Body of pancreas (tissue), 4 donors: ENCODE data around the gene PPP1R9B.

Source experiments
- CTCF ChIP-seq, 7 experiments: fragments of 450-650 bp in 4 of 7; fragments of 200-600 bp in 3 of 7; sonication (generic) in 3 of 7; IDR thresholded peaks; one replicate each; pipeline ENCODE4 v1.5.1; 2016 to 2019; ENCODE audit warnings: antibody characterized with exemption in 7 of 7
- POLR2A ChIP-seq, 3 donors: fragments of 450-650 bp; IDR thresholded peaks; one replicate each; pipeline ENCODE4 v1.6.1; 2016; ENCODE audit warnings: antibody characterized with exemption in 3 of 3, mild to moderate bottlenecking in 2 of 3

- TF ChIP-seq CTCF (IDR thresholded peaks at IDR 0.05): no peak
- no peak for TF ChIP-seq POLR2A (IDR thresholded peaks at IDR 0.05)
Observed at GRCh38 chr17:50181591-50182560, 31.4 kb upstream of the PPP1R9B start.
